Activated gamma-delta T cell treated with anti-CD3 and anti-CD28 coated beads, Interleukin-2, amount 50 U/mL, for 16 hours (primary cell): ENCODE results near the gene GPC4.

Experiments
- DNase-seq: peaks from one replicate; pipeline ENCODE4 v3.0.0-alpha.2; 2020; ENCODE audit warnings: low read depth

GPC4 gene

DNA sequence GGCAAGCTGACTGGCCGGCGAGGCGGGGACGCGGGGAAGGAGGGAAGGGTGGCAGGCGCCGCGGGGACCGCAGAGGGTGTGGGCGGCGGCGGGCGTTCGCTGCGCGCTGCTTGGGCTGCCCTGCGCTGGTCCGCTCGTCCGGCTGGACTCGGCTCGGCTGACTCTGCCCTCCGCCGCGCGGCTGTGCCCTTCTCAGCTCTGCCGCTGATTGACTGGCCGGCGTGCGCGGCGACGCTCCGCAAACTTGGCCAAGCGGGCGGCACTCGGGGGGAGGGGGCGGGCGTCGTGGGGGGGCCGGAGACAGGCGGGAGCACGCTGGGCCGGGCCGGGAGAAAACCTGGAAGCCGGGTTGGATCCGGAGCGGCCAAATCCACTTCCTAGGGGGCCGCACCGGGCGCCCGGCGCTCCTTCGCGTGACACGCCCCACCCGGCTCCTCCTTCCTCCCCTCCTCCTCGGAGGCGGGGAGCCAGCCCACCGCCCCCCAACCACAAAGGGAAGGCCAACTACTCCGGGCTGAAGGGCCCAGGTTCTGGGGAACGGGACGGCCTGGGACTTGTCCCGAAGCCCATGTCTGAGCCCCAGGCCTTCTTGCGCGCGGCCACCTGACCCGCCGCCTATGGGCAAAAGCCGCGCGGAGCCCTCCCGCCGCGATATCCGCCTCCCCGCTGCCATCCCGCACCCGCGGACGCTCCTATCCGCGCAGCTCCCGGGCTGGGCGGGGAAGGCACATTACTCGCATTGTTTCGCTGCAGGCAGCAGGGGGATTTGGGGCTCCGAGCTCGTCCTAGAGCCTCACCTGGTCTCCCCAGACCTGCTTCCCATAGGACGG, at the start of gene GPC4:
GPC4 (minus strand) TSS at position 214 of the 830 bp plus-strand sequence. CDS start 524 bp downstream, outside the sequence.
- DNase-seq = no peak

DNA sequence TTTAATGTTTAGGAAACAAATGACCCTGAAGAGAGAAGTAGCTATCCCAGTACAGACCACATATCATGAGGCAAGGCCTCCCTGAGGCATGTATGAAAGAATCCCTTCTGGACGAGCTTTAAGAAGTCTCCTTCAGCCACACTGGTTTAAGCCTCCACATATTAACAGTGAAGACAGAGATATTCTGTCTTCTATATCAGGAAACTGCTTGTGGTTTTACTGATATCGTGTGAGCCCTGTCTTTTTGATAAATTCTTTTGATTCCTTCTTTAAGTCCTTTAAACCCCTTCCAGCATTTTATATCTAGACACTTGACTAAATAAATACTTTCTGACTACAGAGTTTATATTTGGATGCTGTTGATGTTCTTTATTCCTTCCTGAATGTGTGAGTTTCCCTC, 45.9 kb upstream of the GPC4 start:
- DNase-seq = no peak

GRCh38 chrX:133454924-133455323, 39.6 kb upstream of the GPC4 start:
- DNase-seq = no peak

GRCh38 chrX:133454491-133454914, 39.2 kb upstream of the GPC4 start:
- no peak for DNase-seq

- DNase-seq = no peak
Measured at GRCh38 chrX:133448512-133449076, 33.3 kb upstream of the GPC4 start.

GRCh38 chrX:133444952-133445831, 29.9 kb upstream of the GPC4 start:
- DNase-seq = no peak

DNA sequence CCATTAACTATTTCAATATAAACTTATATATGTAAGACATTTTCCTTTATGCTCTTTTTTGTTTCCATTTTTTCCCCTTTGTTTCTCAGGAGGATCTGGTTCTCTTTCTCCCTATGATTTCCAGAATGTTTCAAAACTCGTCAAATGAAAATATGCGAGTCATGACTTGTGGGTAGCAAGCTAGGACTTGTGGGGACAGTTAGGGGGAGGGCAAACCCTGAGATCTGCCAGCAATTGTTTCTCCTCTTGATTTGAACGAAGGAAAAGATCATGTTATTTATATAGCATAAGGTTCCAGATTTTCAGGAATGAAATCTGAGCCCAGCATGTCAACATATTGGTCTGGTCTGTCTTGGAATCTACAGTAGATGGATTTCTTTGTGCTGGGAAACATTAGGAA, 28.9 kb upstream of the GPC4 start:
- no peak for DNase-seq

GRCh38 chrX:133440797-133441163, 25.5 kb upstream of the GPC4 start:
- DNase-seq = no peak

GRCh38 chrX:133440081-133440796, 24.9 kb upstream of the GPC4 start:
- DNase-seq = no peak

GRCh38 chrX:133437766-133438165, 22.5 kb upstream of the GPC4 start:
- DNase-seq = no peak

GRCh38 chrX:133437356-133437755, 22.1 kb upstream of the GPC4 start:
- no peak for DNase-seq

GRCh38 chrX:133435544-133436124, 20.3 kb upstream of the GPC4 start:
- DNase-seq = no peak

DNA sequence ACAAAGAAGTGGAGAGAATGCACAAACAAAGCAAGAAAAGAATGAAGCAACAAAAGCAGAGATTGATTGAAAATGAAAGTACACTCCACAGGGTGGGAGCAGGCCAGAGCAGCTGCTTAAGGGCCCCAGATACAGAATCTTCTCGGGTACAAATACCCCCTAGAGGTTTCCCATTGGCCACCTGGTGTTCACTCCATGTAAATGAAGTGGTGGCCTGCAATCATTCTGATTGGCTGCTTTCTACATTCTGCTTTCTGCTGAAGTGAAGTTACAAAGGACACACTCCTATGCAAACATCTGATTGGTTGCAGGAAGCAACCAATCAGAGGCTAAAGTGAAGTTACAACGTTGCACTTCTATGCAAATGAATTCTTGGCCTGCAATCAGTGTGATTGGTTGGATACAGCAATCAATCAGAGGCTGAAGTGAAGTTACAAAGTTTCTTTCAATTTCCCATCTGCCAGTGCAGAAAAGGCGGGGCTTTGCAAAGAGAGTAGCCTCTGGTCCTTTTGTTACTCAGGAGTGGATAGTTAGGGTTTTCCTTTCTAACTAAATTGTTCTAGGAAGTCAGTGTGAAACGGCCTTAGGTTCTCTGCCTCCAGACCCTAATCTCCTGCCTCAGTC, 19.0 kb upstream of the GPC4 start:
- no peak for DNase-seq

DNA sequence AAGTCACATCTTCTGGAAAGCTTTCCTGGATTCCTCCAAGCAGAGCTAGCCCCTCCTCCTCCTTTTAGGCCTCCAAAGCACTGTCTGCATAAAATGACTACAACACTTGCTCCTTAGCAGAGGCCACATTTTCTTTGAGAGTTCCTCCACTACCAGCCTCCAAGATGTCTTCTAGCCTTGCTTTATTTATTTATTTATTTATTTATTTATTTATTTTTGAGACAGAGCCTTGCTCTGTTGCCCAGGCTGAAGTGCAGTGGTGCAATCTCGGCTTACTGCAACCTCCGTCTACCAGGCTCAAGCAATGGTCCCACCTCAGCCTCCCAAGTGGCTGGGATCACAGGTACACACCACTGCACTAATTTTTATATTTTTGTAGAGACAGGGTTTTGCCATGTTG, 4.6 kb upstream of the GPC4 start:
- DNase-seq = no peak

GRCh38 chrX:133418588-133418987, 3.3 kb upstream of the GPC4 start:
- DNase-seq = no peak

- DNase-seq = no peak
Measured at GRCh38 chrX:133417364-133417763, 2.1 kb upstream of the GPC4 start.

DNA sequence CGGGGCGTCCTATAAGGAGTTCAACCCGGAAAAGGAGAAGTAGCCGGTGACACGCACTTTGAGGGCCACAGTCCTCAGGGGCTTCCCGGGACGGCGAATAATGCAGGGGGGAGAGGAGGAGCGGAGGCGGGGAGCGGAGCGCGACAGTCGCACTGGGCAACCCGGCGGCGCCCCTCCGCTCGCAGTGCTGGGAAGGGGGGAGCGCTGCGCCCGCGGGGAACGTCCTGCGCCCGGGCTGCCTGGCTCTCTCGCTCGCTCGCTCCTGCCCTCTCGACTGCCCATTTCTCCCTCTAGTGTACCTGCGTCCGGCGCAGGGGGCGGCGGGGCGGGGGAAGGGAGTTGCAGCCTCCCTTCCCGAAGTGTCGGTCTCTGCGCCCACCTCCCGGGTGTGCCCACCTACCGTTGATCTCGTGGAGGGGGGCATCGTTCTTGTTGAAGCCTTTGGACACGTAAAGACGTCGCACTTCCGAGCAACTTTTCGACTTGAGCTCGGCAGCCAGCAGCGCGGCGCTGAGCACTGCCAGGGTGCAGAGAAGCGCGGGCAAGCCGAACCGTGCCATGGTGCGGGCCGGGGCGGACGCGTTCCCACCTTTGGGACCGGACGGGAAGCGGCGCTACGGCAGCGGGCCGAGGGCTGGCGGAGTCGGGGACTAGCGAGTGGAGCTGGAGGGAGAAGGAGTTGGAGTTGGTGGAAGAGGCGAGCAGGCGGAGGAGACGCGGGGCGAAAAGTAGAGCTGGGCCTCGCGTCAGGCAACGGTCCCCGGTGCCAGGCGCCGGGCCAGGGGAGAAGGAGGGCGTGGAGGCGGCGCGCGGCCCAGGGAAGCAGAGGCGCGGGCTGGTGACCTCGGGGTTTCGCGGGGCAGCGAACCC, 648 bp downstream of the GPC4 start:
- no peak for DNase-seq

GRCh38 chrX:133413218-133413925, 1.9 kb downstream of the GPC4 start:
- DNase-seq = no peak

GRCh38 chrX:133412665-133413064, 2.6 kb downstream of the GPC4 start:
- DNase-seq = no peak

GRCh38 chrX:133412246-133412645, 3.0 kb downstream of the GPC4 start:
- no peak for DNase-seq
